Omental fat pad (tissue), 4 donors: ENCODE measurements around the gene SND1. TPM values are rescaled to one million over a fixed set of nuclear protein-coding genes. Genes with fewer than 3 reads are reported as not detected.

Source experiments
- ATAC-seq: fragments of 150-250 bp; one replicate; pipeline ENCODE4 v1.9.1; 2016; ENCODE audit warnings: mild to moderate bottlenecking, moderate library complexity; ENCODE audit not compliant: low FRiP score
- DNase-seq: peaks from one replicate; pipeline ENCODE4 v3.0.0-alpha.2; 2019; ENCODE audit warnings: low spot score
- CTCF ChIP-seq, 3 donors: fragments of 450-650 bp; IDR thresholded peaks; one replicate each; pipeline ENCODE4 v1.5.1; 2016 to 2017; ENCODE audit warnings: antibody characterized with exemption in 3 of 3, mild to moderate bottlenecking in 3 of 3, moderate library complexity in 2 of 3
- total RNA-seq, 4 donors: library from RNA; depleted of rRNA; stranded (reverse); fragments of >200 nt; gene quantifications; one replicate each; pipeline ENCODE4 v1.1.0, GENCODE V29; 2016

SND1 gene
- total RNA-seq, 4 donors from 2014 or later = 90.8 to 140 (median 125) TPM

- DNase-seq (no peak), ATAC-seq (no peak)
- no peak for TF ChIP-seq CTCF (IDR thresholded peaks at IDR 0.05)
Measured at GRCh38 chr7:127941476-127942210, 289.6 kb downstream of the SND1 start.

- TF ChIP-seq CTCF (IDR thresholded peaks at IDR 0.05) = no peak
- ATAC-seq (no peak), DNase-seq (no peak)
Measured at GRCh38 chr7:127943541-127944521, 291.8 kb downstream of the SND1 start.

- TF ChIP-seq CTCF (IDR thresholded peaks at IDR 0.05) = no peak
- DNase-seq = no peak
Measured at GRCh38 chr7:127946111-127946510, 294.1 kb downstream of the SND1 start.

GRCh38 chr7:127946847-127947246 is 294.9 kb downstream of the SND1 start:
- ATAC-seq (no peak), DNase-seq (no peak)
- no peak for TF ChIP-seq CTCF (IDR thresholded peaks at IDR 0.05)

More at GRCh38 chr7:127946111-127946510, 294.1 kb downstream of the SND1 start:
- ATAC-seq = no peak

- ATAC-seq (no peak), DNase-seq (no peak)
- TF ChIP-seq CTCF (IDR thresholded peaks at IDR 0.05) = no peak
Measured at GRCh38 chr7:127948312-127948711, 296.3 kb downstream of the SND1 start.

GRCh38 chr7:127948930-127949329 is 296.9 kb downstream of the SND1 start:
- ATAC-seq (no peak), DNase-seq (no peak)
- TF ChIP-seq CTCF (IDR thresholded peaks at IDR 0.05) = no peak
